Vagina (tissue), 2 donors: ENCODE measurements around the gene PLEKHH1. TPM values are rescaled to one million over a fixed set of nuclear protein-coding genes. Genes with fewer than 3 reads are reported as not detected.

Experiments
- DNase-seq, 2 donors: peaks; one replicate each; pipeline ENCODE4 v3.0.0-alpha.2; 2017; ENCODE audit errors: extremely low spot score in 2 of 2
- H3K27ac ChIP-seq: fragments of 200-600 bp; sonication (generic); one replicate; pipeline ENCODE4 v1.5.1; 2019
- H3K27me3 ChIP-seq: fragments of 200-600 bp; sonication (generic); one replicate; pipeline ENCODE4 v1.5.1; 2019
- H3K36me3 ChIP-seq, 2 donors: fragments of 200-600 bp; sonication (generic); one replicate each; pipeline ENCODE4 v1.5.1; 2017 to 2019
- H3K4me1 ChIP-seq: fragments of 200-600 bp; sonication (generic); one replicate; pipeline ENCODE4 v1.5.1; 2019
- H3K4me3 ChIP-seq, 2 donors: fragments of 200-600 bp; sonication (generic); 1 replicate in 1 of 2; 2 replicates in 1 of 2; pipeline ENCODE4 v1.5.1; 2016 to 2019
- H3K9me3 ChIP-seq: fragments of 200-600 bp; sonication (generic); one replicate; pipeline ENCODE4 v1.5.1; 2019
- CTCF ChIP-seq, 3 experiments: fragments of 450-650 bp in 2 of 3; fragments of 200-600 bp in 1 of 3; sonication (generic) in 1 of 3; IDR thresholded peaks; one replicate each; pipeline ENCODE4 v1.5.1; 2017 to 2019; ENCODE audit warnings: antibody characterized with exemption in 3 of 3, mild to moderate bottlenecking in 2 of 3, moderate library complexity in 2 of 3
- POLR2A ChIP-seq, 2 donors: fragments of 450-650 bp; IDR thresholded peaks; one replicate each; pipeline ENCODE4 v1.6.1; 2017; ENCODE audit warnings: antibody characterized with exemption in 2 of 2, mild to moderate bottlenecking in 2 of 2, moderate library complexity in 2 of 2
- POLR2AphosphoS5 ChIP-seq, 2 donors: sonication (generic); formaldehyde crosslinking; IDR thresholded peaks; one replicate each; pipeline ENCODE4 v1.9.0; 2017; ENCODE audit warnings: antibody characterized with exemption in 2 of 2, mild to moderate bottlenecking in 2 of 2, low read depth in 1 of 2; ENCODE audit not compliant: insufficient read depth in 1 of 2
- intact Hi-C: fragments of 100-400 bp; cut with DNase I; formaldehyde crosslinking; loops from one replicate; pipeline ENCODE4 v1.15.1; 2023
- total RNA-seq: library from RNA; depleted of rRNA; stranded (reverse); fragments of >200 nt; gene quantifications from one replicate; pipeline ENCODE4 v1.2.3, GENCODE V29; 2016

The PLEKHH1 gene
- total RNA-seq: 2.5 TPM

GRCh38 chr14:67532998-67533753, at the start of gene PLEKHH1:
Gene PLEKHH1 (plus strand): TSS chr14:67533290. CDS start chr14:67541868, 8,578 bp downstream.
- H3K36me3 ChIP-seq: no peaks in the 10 kb centered on the region
- peaks cover 6% of the 10 kb centered on the region for H3K4me1 ChIP-seq
- TF ChIP-seq POLR2A (IDR thresholded peaks at IDR 0.05): no peak
- TF ChIP-seq POLR2AphosphoS5 (IDR thresholded peaks at IDR 0.05; ENCODE audit: insufficient read depth in 1 of 2, low read depth in 1 of 2): peak in 1 of 2 donors; percentile 50
- TF ChIP-seq CTCF (IDR thresholded peaks at IDR 0.05): no peak
- H3K9me3 ChIP-seq: no peaks in the 10 kb centered on the region
- no peak for DNase-seq
- H3K27me3 ChIP-seq: no peaks in the 10 kb centered on the region
- intact Hi-C loops: no loop called here
- H3K27ac ChIP-seq: peak within 1 kb of the TSS; percentile 52
- H3K4me3 ChIP-seq: peak within 1 kb of the TSS; percentile 59 to 75

DNA sequence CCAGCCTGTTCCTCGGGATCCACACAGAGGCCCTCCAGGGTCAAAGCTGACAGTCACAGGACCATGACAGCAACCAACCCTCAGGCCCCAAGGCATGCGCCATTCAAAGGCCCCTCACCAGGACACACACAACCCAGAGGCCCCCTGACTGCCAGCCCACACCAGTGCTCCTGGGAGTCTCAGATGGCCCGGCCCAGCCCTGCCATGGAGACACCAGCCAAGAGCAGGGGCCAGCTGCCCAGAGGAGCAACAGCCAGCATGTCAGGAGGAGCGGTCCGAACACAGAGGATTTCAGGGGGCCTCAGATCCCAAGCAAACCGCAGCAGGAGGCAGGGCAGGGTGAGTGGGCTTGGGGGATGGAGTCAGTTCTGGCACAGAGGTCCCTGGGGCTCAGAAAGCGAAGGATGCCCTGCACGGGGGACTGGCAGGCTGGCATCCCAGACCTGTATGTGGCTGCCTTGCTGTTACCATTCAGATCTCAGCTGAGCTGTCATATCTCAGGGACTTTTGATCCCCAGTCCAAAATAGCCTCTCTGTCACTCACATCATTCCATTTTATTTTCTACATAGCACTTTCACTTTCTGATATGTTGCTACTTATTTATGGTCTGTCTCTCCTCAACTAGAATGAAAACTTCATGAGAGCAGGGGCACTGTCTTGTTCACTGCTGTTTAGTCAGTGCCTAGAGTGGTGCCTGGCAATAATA, 49.4 kb upstream of the PLEKHH1 start:
- no peak overlapping the region for H3K4me3 ChIP-seq
- no peak for DNase-seq
- intact Hi-C loops: no loop called here
- TF ChIP-seq CTCF (IDR thresholded peaks at IDR 0.05) (no peak), POLR2AphosphoS5 (IDR thresholded peaks at IDR 0.05; ENCODE audit: insufficient read depth in 1 of 2, low read depth in 1 of 2) (no peak), POLR2A (IDR thresholded peaks at IDR 0.05) (no peak)
- no peaks in the 10 kb centered on the region for H3K36me3 ChIP-seq
- no peaks in the 10 kb centered on the region for H3K9me3 ChIP-seq
- H3K27me3 ChIP-seq: no peaks in the 10 kb centered on the region
- peaks cover 9% of the 10 kb centered on the region for H3K4me1 ChIP-seq
- no peak overlapping the region for H3K27ac ChIP-seq

- no peak for DNase-seq
- Histone ChIP-seq H3K27ac (no peak overlapping the region), H3K27me3 (no peaks in the 10 kb centered on the region), H3K9me3 (no peaks in the 10 kb centered on the region), H3K4me3 (no peak overlapping the region), H3K36me3 (no peaks in the 10 kb centered on the region), H3K4me1 (peaks cover under 1% of the 10 kb centered on the region)
- no peak for TF ChIP-seq CTCF (IDR thresholded peaks at IDR 0.05)
- TF ChIP-seq POLR2A (IDR thresholded peaks at IDR 0.05): no peak
- no peak for TF ChIP-seq POLR2AphosphoS5 (IDR thresholded peaks at IDR 0.05; ENCODE audit: insufficient read depth in 1 of 2, low read depth in 1 of 2)
- intact Hi-C loops: no loop called here
These were observed 47.5 kb upstream of the PLEKHH1 start for GRCh38 chr14:67485501-67486095.

DNA sequence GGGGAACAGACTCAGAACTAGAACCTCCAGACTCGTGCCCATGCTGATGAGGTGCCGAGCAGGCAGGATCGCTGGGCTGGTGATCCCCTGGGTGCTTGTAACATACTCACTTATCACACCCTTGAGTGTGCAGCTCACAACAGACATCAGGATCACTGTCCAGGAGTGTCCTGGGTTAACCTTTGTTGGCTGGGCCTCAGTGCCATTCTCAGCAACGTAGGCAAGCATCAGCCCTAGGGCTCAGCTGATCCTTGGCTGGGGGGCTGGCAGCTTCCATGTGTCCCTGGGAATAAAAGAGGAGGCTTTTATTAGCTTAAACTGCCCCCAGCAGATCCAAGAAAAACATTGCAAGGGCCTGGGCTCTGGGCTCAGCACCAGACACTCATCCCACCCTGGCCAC, 46.2 kb upstream of the PLEKHH1 start:
- H3K27ac ChIP-seq: no peak overlapping the region
- H3K36me3 ChIP-seq: no peaks in the 10 kb centered on the region
- no peak for DNase-seq
- intact Hi-C loops: no loop called here
- no peaks in the 10 kb centered on the region for H3K4me1 ChIP-seq
- H3K27me3 ChIP-seq: no peaks in the 10 kb centered on the region
- no peak for TF ChIP-seq CTCF (IDR thresholded peaks at IDR 0.05)
- no peak for TF ChIP-seq POLR2A (IDR thresholded peaks at IDR 0.05)
- TF ChIP-seq POLR2AphosphoS5 (IDR thresholded peaks at IDR 0.05; ENCODE audit: insufficient read depth in 1 of 2, low read depth in 1 of 2): no peak
- H3K4me3 ChIP-seq: no peak overlapping the region
- no peaks in the 10 kb centered on the region for H3K9me3 ChIP-seq
